GM18909 (cell line): ENCODE data around the gene CLDN18.

Experiments used
- ATAC-seq: cut with Tn5 transposase; IDR thresholded peaks from one replicate; pipeline ENCODE4 v1.9.1; 2021; ENCODE audit warnings: mild to moderate bottlenecking; ENCODE audit not compliant: unreplicated experiment, poor library complexity

CLDN18 gene

DNA sequence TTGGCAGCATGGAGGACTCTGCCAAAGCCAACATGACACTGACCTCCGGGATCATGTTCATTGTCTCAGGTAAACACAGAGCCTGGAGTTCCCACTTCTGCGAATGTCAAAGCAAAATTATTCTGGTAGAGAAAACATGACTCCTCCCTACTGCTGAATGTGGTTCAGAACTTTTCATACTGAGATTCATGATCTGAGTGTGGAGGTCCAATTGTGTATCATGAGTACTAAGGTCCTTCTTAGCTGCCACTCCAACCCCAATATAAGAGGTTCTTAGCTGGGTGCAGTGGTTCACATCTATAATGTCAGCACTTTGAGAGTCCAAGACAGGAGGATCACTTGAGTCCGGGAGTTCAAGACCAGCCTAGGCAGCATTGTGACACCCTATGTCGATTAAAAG lies 13.8 kb downstream of the CLDN18 start:
- no peak for ATAC-seq

DNA sequence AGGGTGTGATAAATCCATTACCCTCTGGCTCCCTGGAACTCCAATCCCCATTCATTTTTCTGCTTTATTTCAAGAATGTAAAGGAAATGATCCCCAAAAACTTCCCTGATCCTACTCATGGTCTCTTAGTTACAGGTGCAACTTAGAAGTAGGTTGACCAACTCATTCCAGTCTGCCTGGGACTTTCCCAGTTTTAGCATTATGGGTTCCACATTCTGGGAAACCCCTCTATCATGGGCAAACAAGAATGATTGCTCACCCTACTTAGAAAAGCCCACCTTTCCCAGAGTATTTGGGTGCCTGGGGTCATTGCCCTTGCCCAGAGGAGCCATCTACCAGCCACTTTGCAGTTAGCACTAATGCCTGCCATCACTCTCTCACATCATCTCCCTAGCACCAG lies 15.6 kb downstream of the CLDN18 start:
- ATAC-seq = no peak

DNA sequence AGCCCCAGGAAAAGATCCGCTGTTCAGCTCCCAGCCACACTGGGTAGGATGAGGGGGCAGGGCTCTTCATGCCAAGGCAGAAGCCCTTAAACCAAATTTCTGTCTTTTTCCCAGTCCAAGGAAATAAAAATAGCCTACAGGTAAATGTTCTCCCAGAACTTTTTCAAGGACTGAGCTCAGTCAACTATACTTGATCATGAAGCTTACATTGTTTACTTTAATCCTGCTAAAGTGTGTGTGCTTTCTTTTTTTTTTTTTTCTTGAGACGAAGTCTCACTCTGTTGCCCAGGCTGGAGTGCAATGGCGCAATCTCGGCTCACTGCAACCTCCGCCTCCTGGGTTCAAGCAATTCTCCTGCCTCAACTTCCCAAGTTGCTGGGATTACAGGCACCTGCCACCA lies 17.9 kb downstream of the CLDN18 start:
- ATAC-seq = no peak

DNA sequence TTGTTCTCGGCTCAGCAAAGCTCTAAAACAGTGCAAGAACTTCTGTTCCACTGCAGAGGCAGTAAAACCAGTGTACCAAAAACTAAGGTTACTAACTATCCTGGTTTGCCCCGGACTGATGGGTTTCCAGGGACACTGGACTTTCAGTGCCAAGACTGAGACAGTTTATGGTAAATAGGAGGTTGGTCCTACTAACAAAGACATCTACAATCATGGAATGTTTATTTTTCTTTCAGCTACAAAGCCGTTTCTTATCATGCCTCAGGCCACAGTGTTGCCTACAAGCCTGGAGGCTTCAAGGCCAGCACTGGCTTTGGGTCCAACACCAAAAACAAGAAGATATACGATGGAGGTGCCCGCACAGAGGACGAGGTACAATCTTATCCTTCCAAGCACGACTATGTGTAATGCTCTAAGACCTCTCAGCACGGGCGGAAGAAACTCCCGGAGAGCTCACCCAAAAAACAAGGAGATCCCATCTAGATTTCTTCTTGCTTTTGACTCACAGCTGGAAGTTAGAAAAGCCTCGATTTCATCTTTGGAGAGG lies 20.8 kb downstream of the CLDN18 start:
- ATAC-seq = no peak

DNA sequence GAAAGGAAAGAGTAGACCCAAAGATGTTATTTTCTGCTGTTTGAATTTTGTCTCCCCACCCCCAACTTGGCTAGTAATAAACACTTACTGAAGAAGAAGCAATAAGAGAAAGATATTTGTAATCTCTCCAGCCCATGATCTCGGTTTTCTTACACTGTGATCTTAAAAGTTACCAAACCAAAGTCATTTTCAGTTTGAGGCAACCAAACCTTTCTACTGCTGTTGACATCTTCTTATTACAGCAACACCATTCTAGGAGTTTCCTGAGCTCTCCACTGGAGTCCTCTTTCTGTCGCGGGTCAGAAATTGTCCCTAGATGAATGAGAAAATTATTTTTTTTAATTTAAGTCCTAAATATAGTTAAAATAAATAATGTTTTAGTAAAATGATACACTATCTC lies 21.6 kb downstream of the CLDN18 start:
- no peak for ATAC-seq

DNA sequence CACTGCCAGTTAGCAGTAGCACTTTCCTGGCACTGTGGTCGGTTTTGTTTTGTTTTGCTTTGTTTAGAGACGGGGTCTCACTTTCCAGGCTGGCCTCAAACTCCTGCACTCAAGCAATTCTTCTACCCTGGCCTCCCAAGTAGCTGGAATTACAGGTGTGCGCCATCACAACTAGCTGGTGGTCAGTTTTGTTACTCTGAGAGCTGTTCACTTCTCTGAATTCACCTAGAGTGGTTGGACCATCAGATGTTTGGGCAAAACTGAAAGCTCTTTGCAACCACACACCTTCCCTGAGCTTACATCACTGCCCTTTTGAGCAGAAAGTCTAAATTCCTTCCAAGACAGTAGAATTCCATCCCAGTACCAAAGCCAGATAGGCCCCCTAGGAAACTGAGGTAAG lies 22.6 kb downstream of the CLDN18 start:
- ATAC-seq = no peak

DNA sequence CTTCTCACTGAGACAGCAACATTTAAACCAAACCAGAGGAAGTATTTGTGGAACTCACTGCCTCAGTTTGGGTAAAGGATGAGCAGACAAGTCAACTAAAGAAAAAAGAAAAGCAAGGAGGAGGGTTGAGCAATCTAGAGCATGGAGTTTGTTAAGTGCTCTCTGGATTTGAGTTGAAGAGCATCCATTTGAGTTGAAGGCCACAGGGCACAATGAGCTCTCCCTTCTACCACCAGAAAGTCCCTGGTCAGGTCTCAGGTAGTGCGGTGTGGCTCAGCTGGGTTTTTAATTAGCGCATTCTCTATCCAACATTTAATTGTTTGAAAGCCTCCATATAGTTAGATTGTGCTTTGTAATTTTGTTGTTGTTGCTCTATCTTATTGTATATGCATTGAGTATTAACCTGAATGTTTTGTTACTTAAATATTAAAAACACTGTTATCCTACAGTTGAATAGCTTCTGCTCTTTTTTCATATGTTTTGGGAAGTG lies 23.3 kb downstream of the CLDN18 start:
- ATAC-seq = no peak

DNA sequence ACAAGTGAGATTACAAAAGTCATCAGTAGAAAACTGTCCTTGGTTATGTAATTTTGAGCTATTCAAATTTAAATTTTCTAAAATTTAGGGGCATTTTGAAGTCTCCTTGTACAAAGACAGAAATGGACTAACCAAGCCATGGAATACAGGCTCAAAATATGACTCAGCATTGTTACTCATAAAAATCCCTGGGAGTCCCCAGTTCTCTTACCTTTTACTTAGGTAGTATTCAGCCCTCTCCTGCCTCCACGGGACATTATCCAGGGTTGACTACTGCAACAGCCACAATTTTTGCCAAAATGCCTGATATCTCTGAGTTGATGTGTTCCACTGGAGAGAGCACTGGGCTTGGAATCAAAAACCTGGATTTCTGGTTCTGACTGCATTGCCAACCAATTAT lies 25.0 kb downstream of the CLDN18 start:
- ATAC-seq = no peak

DNA sequence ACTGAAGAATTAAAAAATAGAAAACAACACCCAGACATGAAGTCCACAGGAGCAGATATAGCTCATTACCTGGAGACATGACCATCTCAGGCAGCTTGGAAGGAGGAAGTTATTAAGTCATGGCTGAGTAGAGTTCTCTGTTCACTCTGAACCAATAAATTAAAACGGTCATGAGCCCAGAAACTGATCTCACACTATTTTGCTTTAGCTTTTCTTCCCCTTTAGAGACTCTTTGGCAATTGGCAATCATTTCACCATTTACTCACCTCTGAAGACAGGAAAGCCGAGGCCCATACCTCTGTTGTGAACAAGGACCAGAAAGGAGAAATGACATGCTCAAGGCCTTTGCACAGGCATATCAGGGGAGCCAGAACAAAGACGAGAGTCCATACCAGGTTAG lies 26.6 kb downstream of the CLDN18 start:
- ATAC-seq = no peak

DNA sequence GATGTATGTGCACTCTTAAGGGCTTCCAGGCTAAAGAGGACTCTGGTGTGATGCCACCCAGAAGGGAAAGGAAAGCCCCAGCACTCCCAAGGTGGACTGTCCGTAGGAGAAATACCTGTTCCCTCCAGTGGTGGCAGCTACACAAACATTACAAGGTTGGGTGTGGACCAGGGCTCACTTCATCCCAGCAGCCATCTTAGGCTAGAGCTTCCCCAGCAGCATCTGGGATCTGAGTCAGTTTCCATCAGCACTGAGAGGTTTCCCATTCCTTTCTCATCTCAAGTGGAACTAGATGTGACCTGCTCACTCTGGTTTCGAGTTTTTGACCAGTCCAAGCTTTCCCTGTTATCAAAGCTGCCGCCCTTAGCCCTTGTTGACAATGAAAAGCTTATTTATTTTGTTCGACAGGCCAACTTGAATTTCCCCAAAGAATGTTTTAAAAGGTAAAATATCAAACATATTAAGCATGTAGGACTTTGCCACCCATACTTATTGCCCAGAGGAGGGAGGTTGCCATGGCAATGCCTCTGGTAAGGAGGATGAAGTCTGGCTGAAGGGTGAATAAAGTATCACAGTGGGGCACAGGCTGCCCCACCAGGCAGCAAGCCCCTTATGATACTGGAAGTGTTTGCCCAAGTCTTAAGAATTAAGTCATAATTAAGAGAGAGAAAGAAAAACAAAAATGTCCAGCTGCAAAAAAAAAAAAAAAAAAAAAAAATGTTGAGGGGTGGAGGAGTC lies 28.9 kb downstream of the CLDN18 start:
- no peak for ATAC-seq

DNA sequence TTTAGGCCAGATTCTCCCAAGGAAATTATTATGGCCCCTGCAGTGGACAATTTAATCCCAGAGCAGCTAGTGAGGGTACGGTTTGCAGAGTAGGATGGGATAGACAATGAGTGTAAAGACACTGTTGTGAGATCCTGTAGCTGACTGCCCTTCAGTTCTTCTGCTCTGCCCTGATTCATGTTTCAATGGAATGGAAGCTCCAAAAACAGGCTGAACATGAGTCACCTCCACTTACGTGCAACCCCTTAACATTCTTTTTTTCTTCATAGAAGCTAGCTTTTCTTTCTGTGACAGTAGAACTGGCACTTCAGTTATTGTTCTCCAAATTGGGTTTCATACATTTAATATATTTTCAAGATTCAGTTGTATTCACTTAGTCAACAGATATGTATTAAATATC lies 32.1 kb downstream of the CLDN18 start:
- ATAC-seq = no peak

DNA sequence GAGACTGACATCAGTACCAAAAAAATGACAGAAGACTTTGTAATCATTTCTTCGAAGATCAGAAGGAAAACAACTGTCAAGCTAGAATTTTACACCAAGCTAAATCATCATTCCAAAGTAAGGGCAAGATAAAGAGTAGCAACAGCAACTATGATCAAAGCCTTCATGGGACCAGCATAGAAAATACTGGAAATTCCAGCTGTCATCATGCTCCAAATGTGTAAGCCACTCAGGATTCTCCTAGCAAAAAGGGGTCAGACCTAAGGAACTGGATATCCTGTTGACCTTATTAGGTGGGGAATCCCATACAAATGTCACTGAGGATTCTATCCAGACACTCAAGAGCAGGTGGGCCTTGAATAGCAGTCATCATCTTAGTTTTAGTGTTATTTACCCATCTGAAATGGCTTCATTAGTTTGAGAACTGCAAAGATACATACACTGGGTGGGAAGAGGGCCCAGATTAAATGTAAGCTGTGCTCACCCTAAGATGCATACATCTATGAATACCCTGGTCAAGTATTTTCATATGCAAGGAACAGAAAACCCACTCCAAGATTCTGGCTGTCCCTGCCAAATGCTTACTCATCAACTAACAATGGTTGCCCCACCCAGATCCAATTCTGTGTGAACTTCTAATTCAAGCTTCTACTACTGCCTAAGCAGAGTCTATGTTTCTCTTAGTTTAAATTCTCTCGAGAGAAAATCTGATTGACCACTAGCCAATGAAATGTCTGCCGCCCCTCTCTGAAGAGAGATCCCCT lies 33.5 kb downstream of the CLDN18 start:
- ATAC-seq = no peak

DNA sequence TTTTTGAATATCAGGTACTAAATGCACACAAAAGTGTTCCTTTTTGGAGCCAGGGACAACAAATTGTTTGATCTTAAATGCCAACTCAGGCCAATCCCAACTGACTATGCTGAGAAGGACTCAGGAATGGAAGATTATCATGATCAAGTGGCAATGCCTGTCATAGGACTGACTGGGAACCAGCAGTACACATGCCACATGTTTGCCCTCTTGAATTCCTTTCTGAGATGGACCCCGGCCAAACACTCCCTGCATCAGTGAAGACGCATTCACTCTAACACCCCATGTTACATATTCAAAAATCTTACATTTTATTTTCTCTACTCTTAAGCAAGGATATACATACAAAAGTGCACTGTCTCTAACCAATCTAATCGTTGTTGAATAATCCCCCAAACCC lies 36.1 kb downstream of the CLDN18 start:
- ATAC-seq = no peak

DNA sequence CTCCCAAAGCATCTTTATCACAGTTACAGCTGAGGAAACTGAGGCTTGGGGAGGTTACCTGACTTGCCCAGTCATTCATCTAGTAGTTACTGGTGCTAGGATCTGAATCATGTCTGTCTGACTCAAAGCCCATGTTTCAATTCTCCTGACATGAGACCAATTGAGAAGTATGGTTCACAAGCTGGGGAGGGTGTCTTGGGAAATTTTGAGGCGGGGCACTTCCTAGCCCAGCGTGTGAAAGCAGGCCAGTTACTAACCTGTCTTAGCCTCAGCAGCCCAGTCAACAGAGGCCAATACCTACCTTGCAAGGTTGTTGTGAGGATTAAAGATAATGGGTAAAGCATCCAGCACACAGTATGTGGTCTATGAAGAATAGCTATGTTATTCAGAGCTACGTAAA lies 37.0 kb downstream of the CLDN18 start:
- ATAC-seq = no peak

DNA sequence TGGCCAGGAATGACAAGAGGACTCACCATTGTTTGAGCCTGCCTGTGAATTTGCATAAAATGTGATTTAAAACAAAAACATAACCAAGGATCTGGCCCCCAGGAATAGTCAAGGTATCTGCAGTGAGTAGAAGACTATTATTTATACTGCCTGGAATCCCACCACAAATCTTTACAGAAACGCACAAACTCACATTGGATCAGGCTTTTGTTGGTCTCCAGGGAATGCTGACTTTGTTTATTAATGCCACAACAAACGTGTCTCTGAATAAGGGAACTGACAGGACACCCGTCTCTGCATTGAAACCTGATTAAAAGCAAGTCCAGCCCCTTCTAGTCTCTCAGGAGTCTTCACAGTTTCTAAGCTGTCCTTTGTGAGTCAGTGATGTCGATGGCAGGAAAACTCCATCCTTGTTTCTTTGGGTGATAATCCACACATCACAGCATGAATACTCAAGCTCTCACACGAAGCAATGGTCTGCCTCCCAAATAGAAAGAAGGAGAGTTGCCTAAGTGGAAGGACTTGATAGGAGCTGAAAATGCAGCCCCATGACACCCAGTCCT lies 37.7 kb downstream of the CLDN18 start:
- ATAC-seq = no peak

DNA sequence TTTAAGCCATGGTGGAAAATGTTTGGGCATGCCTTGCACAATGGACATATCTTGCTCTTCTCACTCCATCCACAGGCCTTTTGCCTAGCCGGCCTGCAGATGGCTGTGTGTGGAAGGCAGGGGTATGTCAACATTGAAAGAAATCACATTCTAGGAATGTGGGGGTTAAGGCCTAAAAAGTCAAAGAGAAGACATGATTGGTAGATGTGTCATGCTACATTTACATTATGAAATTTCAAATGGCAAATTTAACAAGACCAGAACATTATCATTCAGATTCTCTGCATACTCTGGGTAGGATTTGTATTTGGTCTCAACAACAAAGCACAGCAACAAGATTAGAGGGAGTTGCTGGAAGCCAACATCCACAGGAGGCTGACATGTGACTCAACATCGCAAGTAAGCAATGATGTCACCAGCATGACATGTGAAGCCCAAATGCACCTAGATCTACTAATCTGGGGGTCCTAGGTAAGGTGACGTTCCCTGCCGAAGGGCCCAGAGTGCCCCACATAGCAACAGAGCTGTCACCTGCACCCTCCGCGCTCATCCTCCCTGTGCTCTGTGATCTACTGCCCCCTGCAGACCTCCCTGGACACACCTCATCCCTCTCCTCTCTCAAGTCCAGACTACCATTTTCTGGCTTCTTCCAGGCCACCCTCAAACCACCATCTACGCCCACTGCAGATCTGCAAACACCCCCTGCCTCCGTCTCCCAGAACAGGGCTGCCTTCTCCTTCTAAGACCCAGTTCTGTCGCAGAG lies 39.4 kb downstream of the CLDN18 start:
- no peak for ATAC-seq

DNA sequence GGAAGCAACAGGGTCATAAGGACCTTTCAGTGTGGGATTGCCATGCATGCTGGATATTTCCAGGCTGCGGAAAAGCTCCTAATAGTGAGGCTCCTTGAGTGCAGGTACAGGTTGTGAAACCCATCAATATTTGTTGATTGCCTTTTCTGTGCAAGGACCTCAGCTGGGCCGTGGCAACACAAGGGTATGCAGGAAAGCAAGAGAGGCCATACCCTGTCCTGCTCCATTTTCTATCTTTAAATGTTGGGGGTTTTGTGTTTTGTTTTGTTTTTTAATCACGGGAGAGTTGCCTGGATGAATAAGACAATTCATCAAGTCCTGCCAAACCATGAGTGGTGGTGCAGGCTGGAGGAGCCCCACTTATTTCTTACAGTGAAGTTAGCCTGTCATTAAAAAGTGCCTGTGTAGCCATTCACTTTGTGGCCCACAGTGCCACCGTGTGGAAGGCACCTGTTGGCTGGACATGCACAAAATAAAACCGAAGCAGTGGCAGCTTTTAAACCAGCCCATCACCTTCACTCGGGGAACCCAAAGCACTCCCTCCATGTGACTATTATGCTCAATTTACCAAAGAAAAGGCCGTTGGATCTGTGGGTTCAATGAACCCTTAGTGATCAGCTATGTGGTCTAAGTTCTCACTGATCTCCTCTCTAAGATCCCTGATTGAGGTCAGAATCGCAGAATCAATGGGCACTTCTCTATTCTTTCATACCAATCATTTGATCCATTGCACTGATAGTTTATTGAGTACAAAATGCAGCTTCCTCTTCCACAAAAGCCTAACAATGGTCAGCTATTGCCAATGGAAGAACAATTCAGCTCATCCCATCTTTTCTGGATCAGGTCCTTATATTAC lies 42.2 kb downstream of the CLDN18 start:
- peak; percentile 80 for ATAC-seq

DNA sequence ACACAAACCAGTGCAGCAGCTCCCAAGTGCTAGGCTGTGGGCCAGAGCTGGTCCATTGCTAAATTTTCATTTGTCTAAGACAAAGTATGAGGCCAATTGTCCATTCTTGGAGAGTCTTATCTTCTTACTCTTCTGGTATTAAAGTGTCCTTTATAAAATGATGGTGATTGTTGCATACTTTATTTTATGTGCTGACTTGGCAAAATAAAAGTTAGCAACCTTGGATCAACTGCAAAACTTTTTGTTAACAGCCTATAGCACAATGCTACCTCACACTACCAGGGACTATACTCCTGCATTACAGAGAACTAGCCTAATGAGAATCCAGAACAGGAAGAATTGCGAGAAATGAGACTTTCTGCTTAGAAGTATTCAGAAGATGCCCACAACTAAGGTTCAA lies 44.1 kb downstream of the CLDN18 start:
- ATAC-seq = no peak

DNA sequence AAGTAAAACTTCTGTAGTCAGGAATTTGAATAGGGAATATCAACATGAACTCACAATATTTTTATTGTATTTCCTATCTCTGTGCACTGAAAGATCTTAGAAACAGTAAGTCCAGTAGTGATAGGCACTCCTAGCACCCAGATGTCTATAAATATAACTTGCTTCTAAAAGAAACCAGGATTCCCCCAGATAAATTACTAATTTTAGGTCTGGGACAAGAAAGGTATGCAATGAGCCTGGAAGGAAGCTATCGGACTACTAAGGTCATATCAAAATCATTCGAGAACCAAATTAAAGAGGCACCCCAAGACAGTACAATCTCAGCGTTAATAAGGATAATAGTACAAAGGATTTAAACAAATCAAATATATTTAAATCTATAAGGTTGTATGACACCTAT lies 47.4 kb downstream of the CLDN18 start:
- ATAC-seq = no peak

DNA sequence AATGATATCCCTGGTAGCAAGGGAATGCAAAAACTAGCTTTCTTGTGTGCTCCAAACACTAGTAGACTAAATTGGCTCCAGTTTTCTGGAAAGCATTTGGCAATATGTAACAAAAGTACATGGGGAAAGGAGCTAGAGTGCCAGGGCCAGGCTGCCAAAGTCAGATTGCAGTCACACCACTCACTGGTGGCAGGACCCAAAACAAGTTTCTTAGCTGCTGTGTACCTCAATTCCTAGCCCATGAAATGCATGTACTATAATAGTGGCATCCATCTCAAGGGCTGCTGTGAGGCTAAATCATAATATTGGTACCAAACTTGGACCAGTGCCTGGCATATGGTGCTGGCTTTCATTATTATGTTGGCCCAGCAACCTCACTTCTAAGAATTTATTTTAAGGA lies 49.3 kb downstream of the CLDN18 start:
- ATAC-seq = no peak
